Caco-2 (cell line): ENCODE results near the gene CACNA1B. TPM values are rescaled to one million over a fixed set of nuclear protein-coding genes. Genes with fewer than 3 reads are reported as not detected.

Source experiments
- BruUV-seq: library from RNA; stranded (reverse); fragments of 400-500 nt; replicated peaks from 2 replicates; lab custom pipeline; 2021; lab: Mats Ljungman, UMichigan
- CTCF ChIA-PET: fragments of 300-600 bp; sonication (Branson Sonifier 250); formaldehyde crosslinking; loops from one replicate; lab custom pipeline; 2022; ENCODE audit warnings: antibody characterized with exemption; lab: Charles Lee
- POLR2A ChIA-PET: fragments of 300-600 bp; sonication (Branson Sonifier 250); formaldehyde crosslinking; loops from one replicate; lab custom pipeline; 2022; ENCODE audit warnings: antibody characterized with exemption; lab: Charles Lee
- DNase-seq, 2 experiments: peaks; one replicate each; pipeline versions ENCODE4 v3.0.0 to v3.0.0-alpha.2; 2020 to 2022
- H3K27me3 ChIP-seq: replicated peaks from 2 replicates; pipeline ENCODE4 v1.6.0; 2011; ENCODE audit warnings: low read length; ENCODE audit not compliant: control insufficient read depth, insufficient read depth
- H3K36me3 ChIP-seq: 2 replicates; pipeline ENCODE4 v1.5.1; 2011; ENCODE audit warnings: low read length; ENCODE audit not compliant: control insufficient read depth, insufficient read depth
- H3K4me1 ChIP-seq: fragments of 250-450 bp; sonication (Bioruptor Pico); 2 replicates; pipeline ENCODE4 v1.5.1; 2020; ENCODE audit warnings: mild to moderate bottlenecking
- H3K4me3 ChIP-seq: 2 replicates; pipeline ENCODE4 v1.5.1; 2011; ENCODE audit warnings: low read depth, mild to moderate bottlenecking, control low read depth, low read length
- H3K9me3 ChIP-seq: fragments of 250-450 bp; sonication (Bioruptor Pico); 2 replicates; pipeline ENCODE4 v1.5.1; 2020; ENCODE audit warnings: mild to moderate bottlenecking, moderate library complexity
- H3K27ac Mint-ChIP-seq: one replicate; pipeline ENCODE4 v1.8.0; 2022; ENCODE audit warnings: mixed read lengths; ENCODE audit not compliant: unreplicated experiment
- H3K27me3 Mint-ChIP-seq: one replicate; pipeline ENCODE4 v1.8.0; 2022; ENCODE audit warnings: mixed read lengths; ENCODE audit not compliant: insufficient read depth, unreplicated experiment
- H3K36me3 Mint-ChIP-seq: one replicate; pipeline ENCODE4 v1.8.0; 2022; ENCODE audit warnings: mild to moderate bottlenecking, mixed read lengths; ENCODE audit not compliant: insufficient read depth, unreplicated experiment
- H3K4me1 Mint-ChIP-seq: one replicate; pipeline ENCODE4 v1.8.0; 2022; ENCODE audit warnings: low read depth, mixed read lengths; ENCODE audit not compliant: unreplicated experiment
- H3K4me3 Mint-ChIP-seq: one replicate; pipeline ENCODE4 v1.8.0; 2022; ENCODE audit warnings: mild to moderate bottlenecking, moderate library complexity, mixed read lengths; ENCODE audit not compliant: unreplicated experiment
- H3K9me3 Mint-ChIP-seq: one replicate; pipeline ENCODE4 v1.8.0; 2022; ENCODE audit warnings: mixed read lengths; ENCODE audit not compliant: unreplicated experiment
- intact Hi-C: fragments of 100-400 bp; cut with micrococcal nuclease; formaldehyde crosslinking; loops from one replicate; pipeline ENCODE4 v1.10.0; 2022; ENCODE audit not compliant: unreplicated experiment
- total RNA-seq: library from RNA; stranded (reverse); gene quantifications from 2 replicates; pipeline ENCODE4 v1.2.3, GENCODE V29; 2022
- TF ChIP-seq, protein P1 (sequence below), 2 experiments: fragments of 200-600 bp in 1 of 2; IDR thresholded peaks; 1 replicate in 1 of 2; 2 replicates in 1 of 2; pipeline versions ENCODE4 v1.5.1 to v1.8.0; 2011 to 2022; ENCODE audit warnings: antibody characterized with exemption in 1 of 2, control low read depth in 1 of 2, inconsistent platforms in 1 of 2, low read depth in 1 of 2, low read length in 1 of 2, mild to moderate bottlenecking in 1 of 2, moderate library complexity in 1 of 2; ENCODE audit not compliant: insufficient read depth in 1 of 2, severe bottlenecking in 1 of 2, unreplicated experiment in 1 of 2

Gene CACNA1B
- total RNA-seq, 1 experiment from 2014 or later: 0.11 TPM

DNA sequence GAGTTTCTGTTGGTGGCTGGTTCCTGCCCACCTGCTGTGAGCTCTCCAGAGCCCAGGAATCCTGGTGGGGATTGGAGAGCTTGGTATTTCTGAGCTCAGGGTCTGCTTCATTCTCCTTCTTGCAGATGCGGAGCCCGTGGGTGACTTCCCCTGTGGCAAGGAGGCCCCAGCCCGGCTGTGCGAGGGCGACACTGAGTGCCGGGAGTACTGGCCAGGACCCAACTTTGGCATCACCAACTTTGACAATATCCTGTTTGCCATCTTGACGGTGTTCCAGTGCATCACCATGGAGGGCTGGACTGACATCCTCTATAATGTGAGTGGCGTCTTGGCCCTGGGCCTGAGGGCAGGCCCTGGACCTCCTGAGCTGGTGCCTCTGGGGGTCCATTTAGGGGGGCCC, 39.5 kb downstream of the CACNA1B start:
- CTCF ChIA-PET: interaction anchor here (0.6 kb wide), 2 partner anchors 382 to 494 kb away, joined by 3 to 8 read pairs; partner anchors contain the start of genes EXD3 and NOXA1
- H3K27ac Mint-ChIP-seq: no peak overlapping the region
- no peak overlapping the region for H3K4me3 ChIP-seq
- no peak overlapping the region for H3K4me3 Mint-ChIP-seq
- BruUV-seq: no TSS peak
- H3K9me3 Mint-ChIP-seq: no peaks in the 10 kb centered on the region
- H3K4me1 ChIP-seq: peaks cover 6% of the 10 kb centered on the region; the same call in 1 of the 2 replicates
- H3K9me3 ChIP-seq: no peaks in the 10 kb centered on the region
- H3K27me3 ChIP-seq: no peaks in the 10 kb centered on the region
- TF ChIP-seq, protein P1, sequence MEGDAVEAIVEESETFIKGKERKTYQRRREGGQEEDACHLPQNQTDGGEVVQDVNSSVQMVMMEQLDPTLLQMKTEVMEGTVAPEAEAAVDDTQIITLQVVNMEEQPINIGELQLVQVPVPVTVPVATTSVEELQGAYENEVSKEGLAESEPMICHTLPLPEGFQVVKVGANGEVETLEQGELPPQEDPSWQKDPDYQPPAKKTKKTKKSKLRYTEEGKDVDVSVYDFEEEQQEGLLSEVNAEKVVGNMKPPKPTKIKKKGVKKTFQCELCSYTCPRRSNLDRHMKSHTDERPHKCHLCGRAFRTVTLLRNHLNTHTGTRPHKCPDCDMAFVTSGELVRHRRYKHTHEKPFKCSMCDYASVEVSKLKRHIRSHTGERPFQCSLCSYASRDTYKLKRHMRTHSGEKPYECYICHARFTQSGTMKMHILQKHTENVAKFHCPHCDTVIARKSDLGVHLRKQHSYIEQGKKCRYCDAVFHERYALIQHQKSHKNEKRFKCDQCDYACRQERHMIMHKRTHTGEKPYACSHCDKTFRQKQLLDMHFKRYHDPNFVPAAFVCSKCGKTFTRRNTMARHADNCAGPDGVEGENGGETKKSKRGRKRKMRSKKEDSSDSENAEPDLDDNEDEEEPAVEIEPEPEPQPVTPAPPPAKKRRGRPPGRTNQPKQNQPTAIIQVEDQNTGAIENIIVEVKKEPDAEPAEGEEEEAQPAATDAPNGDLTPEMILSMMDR (IDR thresholded peaks at IDR 0.05; ENCODE audit: insufficient read depth in 1 of 2, low read depth in 1 of 2, low read length in 1 of 2, severe bottlenecking in 1 of 2, unreplicated experiment in 1 of 2): no peak
- intact Hi-C loops: no loop called here
- H3K36me3 Mint-ChIP-seq: no peaks in the 10 kb centered on the region
- POLR2A ChIA-PET: no interaction called here
- H3K27me3 Mint-ChIP-seq: peaks cover 13% of the 10 kb centered on the region
- no peak for DNase-seq
- no peaks in the 10 kb centered on the region for H3K36me3 ChIP-seq
- H3K4me1 Mint-ChIP-seq: no peaks in the 10 kb centered on the region

DNA sequence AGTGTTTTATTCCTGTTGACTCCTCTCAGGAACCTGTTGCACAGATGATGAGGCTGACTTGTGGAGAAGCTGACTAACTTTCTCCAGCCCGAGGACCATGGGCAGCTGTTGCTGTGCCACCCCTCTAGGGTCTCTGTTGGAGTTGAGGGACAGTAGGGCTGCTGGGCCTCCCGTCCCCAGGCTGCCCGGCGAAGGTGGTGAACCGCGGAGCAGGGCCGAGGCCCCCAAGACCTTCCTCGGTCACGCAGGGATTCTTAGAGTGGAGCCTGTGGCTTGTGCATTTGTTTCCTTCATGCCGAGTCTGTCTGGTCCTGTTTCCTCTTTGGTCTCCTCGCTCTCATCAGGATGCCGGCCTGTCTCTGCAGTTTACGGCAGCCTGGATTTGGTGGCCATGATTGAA, 40.2 kb downstream of the CACNA1B start:
- H3K4me1 ChIP-seq: peaks cover 6% of the 10 kb centered on the region; the same call in 1 of the 2 replicates
- ChIA-PET POLR2A (no interaction called here), CTCF (no interaction called here)
- BruUV-seq: no TSS peak
- DNase-seq: no peak
- intact Hi-C loops: no loop called here
- no peaks in the 10 kb centered on the region for H3K36me3 ChIP-seq
- H3K4me3 ChIP-seq: no peak overlapping the region
- H3K27ac Mint-ChIP-seq: no peak overlapping the region
- H3K27me3 ChIP-seq: no peaks in the 10 kb centered on the region
- H3K27me3 Mint-ChIP-seq: peaks cover 13% of the 10 kb centered on the region
- no peaks in the 10 kb centered on the region for H3K36me3 Mint-ChIP-seq
- no peaks in the 10 kb centered on the region for H3K9me3 Mint-ChIP-seq
- TF ChIP-seq, protein P1 (IDR thresholded peaks at IDR 0.05; ENCODE audit: insufficient read depth in 1 of 2, low read depth in 1 of 2, low read length in 1 of 2, severe bottlenecking in 1 of 2, unreplicated experiment in 1 of 2): no peak
- no peaks in the 10 kb centered on the region for H3K4me1 Mint-ChIP-seq
- no peak overlapping the region for H3K4me3 Mint-ChIP-seq
- H3K9me3 ChIP-seq: no peaks in the 10 kb centered on the region

DNA sequence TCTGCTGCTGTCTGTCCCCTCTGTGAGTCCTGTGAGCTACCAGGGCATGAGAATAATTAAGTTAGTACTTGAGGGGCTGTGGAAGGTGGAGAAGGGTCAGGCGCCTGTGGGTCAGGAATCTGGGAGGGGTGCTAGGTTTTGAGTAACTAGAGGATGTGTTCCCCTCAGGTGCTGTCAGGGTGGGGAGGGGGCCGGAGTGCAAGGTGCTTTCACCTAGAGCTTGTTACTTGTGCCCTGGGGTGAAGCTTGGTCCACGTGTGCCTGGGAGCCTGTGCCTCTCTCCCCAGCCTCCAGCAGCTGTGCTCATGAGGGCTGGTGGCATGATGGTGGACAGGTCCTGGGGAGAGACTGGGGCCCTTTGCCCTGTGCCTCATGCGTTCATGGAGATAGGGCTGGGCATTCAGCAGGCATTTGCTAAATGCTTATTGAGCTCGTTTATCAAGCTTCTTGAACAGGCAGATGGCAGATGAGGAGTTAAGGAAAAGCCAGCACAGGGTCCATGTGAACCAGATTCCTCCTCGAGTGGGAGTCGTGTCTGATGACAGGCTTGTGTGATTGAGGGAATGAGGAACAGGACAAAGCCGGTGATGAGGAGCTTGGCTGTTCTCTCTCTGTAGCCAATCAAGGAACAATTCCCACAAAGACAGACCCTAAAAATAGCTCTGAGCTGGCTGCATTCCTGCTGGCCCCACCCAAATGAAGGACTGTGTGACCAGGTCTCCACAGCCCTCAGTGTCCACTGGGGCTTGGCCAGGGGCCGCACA, 40.9 kb downstream of the CACNA1B start:
- H3K36me3 ChIP-seq: no peaks in the 10 kb centered on the region
- intact Hi-C loops: no loop called here
- Mint-ChIP-seq H3K4me3 (no peak overlapping the region), H3K9me3 (no peaks in the 10 kb centered on the region), H3K27me3 (peaks cover 13% of the 10 kb centered on the region), H3K27ac (no peak overlapping the region), H3K4me1 (no peaks in the 10 kb centered on the region), H3K36me3 (no peaks in the 10 kb centered on the region)
- H3K4me3 ChIP-seq: no peak overlapping the region
- CTCF ChIA-PET: no interaction called here
- TF ChIP-seq, protein P1 (IDR thresholded peaks at IDR 0.05; ENCODE audit: insufficient read depth in 1 of 2, low read depth in 1 of 2, low read length in 1 of 2, severe bottlenecking in 1 of 2, unreplicated experiment in 1 of 2): no peak
- H3K9me3 ChIP-seq: no peaks in the 10 kb centered on the region
- POLR2A ChIA-PET: no interaction called here
- H3K27me3 ChIP-seq: no peaks in the 10 kb centered on the region
- BruUV-seq: no TSS peak
- DNase-seq: no peak
- H3K4me1 ChIP-seq: peaks cover 6% of the 10 kb centered on the region; the same call in 1 of the 2 replicates
